Adrenal gland (tissue), 5 donors: ENCODE results near the gene CFAP92.

Experiments
- POLR2A ChIP-seq, 2 donors: fragments of 450-650 bp; IDR thresholded peaks; one replicate each; pipeline ENCODE4 v1.6.1; 2017; ENCODE audit warnings: antibody characterized with exemption in 2 of 2, mild to moderate bottlenecking in 2 of 2, moderate library complexity in 1 of 2
- TF ChIP-seq, protein P1 (sequence below), 6 experiments: fragments of 450-650 bp in 4 of 6; fragments of 200-600 bp in 2 of 6; sonication (generic) in 1 of 6; IDR thresholded peaks; 1 replicate in 5 of 6; 2 replicates in 1 of 6; pipeline versions ENCODE4 v1.5.1 to v1.8.0; 2016 to 2021; ENCODE audit warnings: antibody characterized with exemption in 6 of 6, mild to moderate bottlenecking in 2 of 6, moderate library complexity in 1 of 6
- donor health status: DM: no; HTN: no; CAD: no.

DNA sequence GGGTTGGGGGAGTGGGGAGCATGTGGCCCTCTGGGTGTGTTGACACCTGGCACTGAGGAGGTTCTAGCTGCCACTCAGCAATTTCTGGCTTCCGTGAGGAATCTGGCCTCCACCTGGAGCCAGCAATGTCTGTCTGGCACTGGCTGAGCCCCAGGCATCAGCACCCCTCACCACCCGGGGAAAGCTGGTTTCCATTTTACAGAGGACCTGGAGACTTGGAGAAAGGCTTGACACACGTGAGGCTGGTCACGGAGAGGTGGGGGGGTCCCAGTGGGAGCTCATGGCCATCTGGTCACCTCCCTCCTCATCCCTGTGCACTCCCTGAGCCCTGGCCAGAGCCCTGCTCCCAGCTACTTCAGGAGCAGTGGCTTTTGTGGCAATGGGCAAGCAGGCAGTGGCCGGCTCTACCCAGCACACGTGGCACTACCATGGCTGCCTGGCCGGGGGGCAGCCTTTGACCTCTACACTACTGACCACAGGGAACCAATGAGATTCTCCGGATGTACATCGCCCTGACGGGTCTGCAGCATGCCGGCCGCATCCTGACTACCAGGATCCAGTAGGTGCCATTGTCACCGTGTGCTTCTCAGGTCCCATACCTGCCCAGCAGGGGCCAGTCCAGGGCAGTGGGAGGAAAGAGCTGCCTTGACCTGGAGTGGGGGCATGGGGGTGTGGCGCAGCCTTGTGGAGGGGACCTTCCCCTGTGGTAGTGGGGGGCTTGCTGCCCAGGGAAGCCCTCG, 86.0 kb downstream of the CFAP92 start:
- TF ChIP-seq, protein P1, sequence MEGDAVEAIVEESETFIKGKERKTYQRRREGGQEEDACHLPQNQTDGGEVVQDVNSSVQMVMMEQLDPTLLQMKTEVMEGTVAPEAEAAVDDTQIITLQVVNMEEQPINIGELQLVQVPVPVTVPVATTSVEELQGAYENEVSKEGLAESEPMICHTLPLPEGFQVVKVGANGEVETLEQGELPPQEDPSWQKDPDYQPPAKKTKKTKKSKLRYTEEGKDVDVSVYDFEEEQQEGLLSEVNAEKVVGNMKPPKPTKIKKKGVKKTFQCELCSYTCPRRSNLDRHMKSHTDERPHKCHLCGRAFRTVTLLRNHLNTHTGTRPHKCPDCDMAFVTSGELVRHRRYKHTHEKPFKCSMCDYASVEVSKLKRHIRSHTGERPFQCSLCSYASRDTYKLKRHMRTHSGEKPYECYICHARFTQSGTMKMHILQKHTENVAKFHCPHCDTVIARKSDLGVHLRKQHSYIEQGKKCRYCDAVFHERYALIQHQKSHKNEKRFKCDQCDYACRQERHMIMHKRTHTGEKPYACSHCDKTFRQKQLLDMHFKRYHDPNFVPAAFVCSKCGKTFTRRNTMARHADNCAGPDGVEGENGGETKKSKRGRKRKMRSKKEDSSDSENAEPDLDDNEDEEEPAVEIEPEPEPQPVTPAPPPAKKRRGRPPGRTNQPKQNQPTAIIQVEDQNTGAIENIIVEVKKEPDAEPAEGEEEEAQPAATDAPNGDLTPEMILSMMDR (IDR thresholded peaks at IDR 0.05) = no peak
- no peak for TF ChIP-seq POLR2A (IDR thresholded peaks at IDR 0.05)
